Mesenchymal stem cell (in vitro differentiated cells and primary cell): ENCODE measurements around the gene TRPC4AP.

Experiments used
- DNase-seq: peaks from one replicate; pipeline ENCODE4 v3.0.0-alpha.2; 2013
- H2AFZ ChIP-seq: one replicate; pipeline ENCODE4 v1.6.1; 2013; ENCODE audit warnings: low read depth, mild to moderate bottlenecking, control low read depth, inconsistent platforms, low read length, moderate library complexity
- H2AK5ac ChIP-seq: 2 replicates; pipeline ENCODE4 v1.6.1; 2013; ENCODE audit warnings: low read length, moderate library complexity, mild to moderate bottlenecking, inconsistent platforms; ENCODE audit not compliant: severe bottlenecking
- H2BK120ac ChIP-seq: one replicate; pipeline ENCODE4 v1.6.1; 2013; ENCODE audit warnings: low read depth, mild to moderate bottlenecking, inconsistent platforms, low read length, moderate library complexity
- H2BK12ac ChIP-seq, 2 experiments: one replicate each; pipeline ENCODE4 v1.6.1; 2013; ENCODE audit warnings: inconsistent platforms in 2 of 2, low read length in 2 of 2, mild to moderate bottlenecking in 2 of 2, moderate library complexity in 2 of 2, control low read depth in 1 of 2
- H2BK15ac ChIP-seq: one replicate; pipeline ENCODE4 v1.6.1; 2013; ENCODE audit warnings: mild to moderate bottlenecking, low read depth, inconsistent platforms; ENCODE audit not compliant: poor library complexity, severe bottlenecking
- H2BK5ac ChIP-seq: 2 replicates; pipeline ENCODE4 v1.6.1; 2013; ENCODE audit warnings: low read depth, mild to moderate bottlenecking, low read length, control low read depth, inconsistent platforms; ENCODE audit not compliant: poor library complexity, severe bottlenecking
- H3K14ac ChIP-seq, 2 experiments: one replicate each; pipeline ENCODE4 v1.6.1; 2013; ENCODE audit warnings: inconsistent platforms in 2 of 2, low read length in 2 of 2, control low read depth in 1 of 2, mild to moderate bottlenecking in 1 of 2, moderate library complexity in 1 of 2
- H3K18ac ChIP-seq, 2 experiments: one replicate each; pipeline ENCODE4 v1.6.1; 2013; ENCODE audit warnings: inconsistent platforms in 2 of 2, low read length in 2 of 2, control low read depth in 1 of 2, low read depth in 1 of 2, mild to moderate bottlenecking in 1 of 2
- H3K23ac ChIP-seq, 2 experiments: one replicate each; pipeline ENCODE4 v1.6.1; 2013; ENCODE audit warnings: inconsistent platforms in 2 of 2, low read length in 2 of 2, mild to moderate bottlenecking in 2 of 2, moderate library complexity in 2 of 2, control low read depth in 1 of 2
- H3K27ac ChIP-seq: 2 replicates; pipeline ENCODE4 v1.5.1; 2013; ENCODE audit warnings: mild to moderate bottlenecking, moderate library complexity, low read length, control low read depth, inconsistent platforms; ENCODE audit not compliant: poor library complexity, severe bottlenecking
- H3K27me3 ChIP-seq, 2 experiments: 2 replicates each; pipeline versions ENCODE4 v1.6.1 to v1.7.0; 2013; ENCODE audit warnings: low read length in 2 of 2, mild to moderate bottlenecking in 2 of 2, moderate library complexity in 2 of 2, control low read depth in 1 of 2, inconsistent platforms in 1 of 2; ENCODE audit not compliant: control insufficient read depth in 1 of 2, insufficient read depth in 1 of 2
- H3K36me3 ChIP-seq, 2 experiments: 2 replicates each; pipeline versions ENCODE4 v1.6.1 to v1.7.0; 2013; ENCODE audit warnings: low read length in 2 of 2, control low read depth in 1 of 2, inconsistent platforms in 1 of 2, low read depth in 1 of 2, mild to moderate bottlenecking in 1 of 2; ENCODE audit not compliant: insufficient read depth in 2 of 2, control insufficient read depth in 1 of 2
- H3K4ac ChIP-seq, 2 experiments: one replicate each; pipeline ENCODE4 v1.6.1; 2013; ENCODE audit warnings: inconsistent platforms in 2 of 2, low read length in 2 of 2, mild to moderate bottlenecking in 2 of 2, moderate library complexity in 2 of 2, control low read depth in 1 of 2, low read depth in 1 of 2
- H3K4me1 ChIP-seq: 2 replicates; pipeline ENCODE4 v1.6.1; 2013; ENCODE audit warnings: low read depth, low read length, control low read depth; ENCODE audit not compliant: control insufficient read depth, insufficient read depth
- H3K4me2 ChIP-seq: 2 replicates; pipeline ENCODE4 v1.6.1; 2013; ENCODE audit warnings: low read length, mild to moderate bottlenecking, inconsistent platforms; ENCODE audit not compliant: poor library complexity, severe bottlenecking
- H3K4me3 ChIP-seq, 2 experiments: 2 replicates each; pipeline versions ENCODE4 v1.5.1 to v1.7.0; 2013; ENCODE audit warnings: low read length in 2 of 2, mild to moderate bottlenecking in 2 of 2, control low read depth in 1 of 2, low read depth in 1 of 2; ENCODE audit not compliant: insufficient read depth in 1 of 2
- H3K79me1 ChIP-seq: replicated peaks from 2 replicates; pipeline ENCODE4 v1.6.1; 2013; ENCODE audit warnings: mild to moderate bottlenecking, control low read depth, low read length, inconsistent platforms; ENCODE audit not compliant: poor library complexity, severe bottlenecking
- H3K9ac ChIP-seq: 2 replicates; pipeline ENCODE4 v1.7.0; 2013; ENCODE audit warnings: mild to moderate bottlenecking, low read length, moderate library complexity
- H3K9me3 ChIP-seq: 2 replicates; pipeline ENCODE4 v1.7.0; 2013; ENCODE audit warnings: mild to moderate bottlenecking, low read length; ENCODE audit not compliant: control insufficient read depth
- H4K8ac ChIP-seq: one replicate; pipeline ENCODE4 v1.6.1; 2013; ENCODE audit warnings: inconsistent platforms, mild to moderate bottlenecking, low read length, moderate library complexity
- H4K91ac ChIP-seq: one replicate; pipeline ENCODE4 v1.6.1; 2013; ENCODE audit warnings: mild to moderate bottlenecking, low read length, inconsistent platforms
- WGBS: methylation state at CpG from one replicate; pipeline ENCODE4 v1.1.7; 2013; ENCODE audit warnings: mixed read lengths; 5-methylcytosine and 5-hydroxymethylcytosine counted together

Gene TRPC4AP

GRCh38 chr20:34983995-34984735 lies 108.4 kb downstream of the TRPC4AP start:
- Histone ChIP-seq H4K91ac (no peak overlapping the region), H3K23ac (no peak overlapping the region), H3K14ac (no peak overlapping the region), H3K27me3 (peaks cover 31 to 55% of the 10 kb centered on the region in 2 experiments), H3K4me3 (no peak overlapping the region), H2BK120ac (no peak overlapping the region), H2BK5ac (no peak overlapping the region), H2BK15ac (no peak overlapping the region), H3K36me3 (no peaks in the 10 kb centered on the region), H4K8ac (no peak overlapping the region), H3K4me2 (no peak overlapping the region), H3K4me1 (peaks cover 13% of the 10 kb centered on the region), H3K9ac (no peak overlapping the region), H2BK12ac (no peak overlapping the region), H3K27ac (no peak overlapping the region), H3K4ac (no peak overlapping the region), H3K79me1 (no peaks in the 10 kb centered on the region), H3K18ac (no peak overlapping the region), H2AFZ (no peak overlapping the region), H2AK5ac (no peak overlapping the region), H3K9me3 (no peaks in the 10 kb centered on the region)
- WGBS, result 23% methylated on average over 13 of the region's 14 CpGs
- no peak for DNase-seq

- H3K9me3 ChIP-seq, result no peaks in the 10 kb centered on the region
- 52% methylated on average over 5 of the region's 5 CpGs for WGBS
- H3K9ac ChIP-seq, result no peak overlapping the region
- no peak overlapping the region for H2BK12ac ChIP-seq
- no peaks in the 10 kb centered on the region for H3K36me3 ChIP-seq
- no peak overlapping the region for H2BK120ac ChIP-seq
- H3K14ac ChIP-seq, result no peak overlapping the region
- no peak overlapping the region for H3K18ac ChIP-seq
- H3K4me3 ChIP-seq, result no peak overlapping the region
- no peak overlapping the region for H4K8ac ChIP-seq
- peaks cover 13% of the 10 kb centered on the region for H3K4me1 ChIP-seq
- H3K27me3 ChIP-seq, result peaks cover 31 to 60% of the 10 kb centered on the region in 2 experiments
- H3K23ac ChIP-seq, result no peak overlapping the region
- no peak overlapping the region for H4K91ac ChIP-seq
- no peak overlapping the region for H2BK5ac ChIP-seq
- no peak overlapping the region for H3K27ac ChIP-seq
- H2AFZ ChIP-seq, result no peak overlapping the region
- no peaks in the 10 kb centered on the region for H3K79me1 ChIP-seq
- H2AK5ac ChIP-seq, result no peak overlapping the region
- H3K4ac ChIP-seq, result no peak overlapping the region
- DNase-seq, result no peak
- no peak overlapping the region for H3K4me2 ChIP-seq
- H2BK15ac ChIP-seq, result no peak overlapping the region
Observed at GRCh38 chr20:34983089-34983820, 109.4 kb downstream of the TRPC4AP start.

GRCh38 chr20:34982270-34983088 lies 110.1 kb downstream of the TRPC4AP start:
- Histone ChIP-seq H4K91ac (no peak overlapping the region), H3K36me3 (no peaks in the 10 kb centered on the region), H2BK120ac (no peak overlapping the region), H2BK15ac (no peak overlapping the region), H3K23ac (no peak overlapping the region), H3K4me3 (no peak overlapping the region), H4K8ac (no peak overlapping the region), H3K27me3 (peaks cover 31 to 58% of the 10 kb centered on the region in 2 experiments), H3K27ac (no peak overlapping the region), H2BK5ac (no peak overlapping the region), H3K4me2 (no peak overlapping the region), H3K4me1 (peaks cover 13% of the 10 kb centered on the region), H2BK12ac (no peak overlapping the region), H3K4ac (no peak overlapping the region), H2AK5ac (no peak overlapping the region), H3K9me3 (no peaks in the 10 kb centered on the region), H3K14ac (no peak overlapping the region), H3K9ac (no peak overlapping the region), H3K79me1 (no peaks in the 10 kb centered on the region), H2AFZ (no peak overlapping the region), H3K18ac (no peak overlapping the region)
- no peak for DNase-seq
- WGBS, result 92% methylated on average over 19 of the region's 21 CpGs
